ENCODE data around the gene LRFN2.

GRCh38 chr6:40555092-40555491, 32.1 kb downstream of the LRFN2 start:
- no peak for TF ChIP-seq EZH2 (IDR thresholded peaks at IDR 0.05; ENCODE audit: borderline replicate concordance)
- TF ChIP-seq CTCF (IDR thresholded peaks at IDR 0.05; ENCODE audit: poor library complexity), result no peak

Data from hepatocyte (in vitro differentiated cells).